Mammary epithelial cell (primary cell): ENCODE measurements around the gene BSX.

Experiments
- CTCF ChIP-seq, 2 donors: IDR thresholded peaks in 1 of 2; conservative IDR thresholded peaks in 1 of 2; 2 replicates each; pipeline ENCODE4 v1.5.1; 2011 to 2012; ENCODE audit warnings: inconsistent platforms in 2 of 2, low read length in 2 of 2, mild to moderate bottlenecking in 2 of 2, control low read depth in 1 of 2, low read depth in 1 of 2; ENCODE audit not compliant: insufficient read depth in 1 of 2; ENCODE audit errors: extremely low read depth in 1 of 2
- EZH2 ChIP-seq: IDR thresholded peaks from 2 replicates; pipeline ENCODE4 v1.6.1; 2012; ENCODE audit warnings: low read length, inconsistent platforms, borderline replicate concordance

- TF ChIP-seq CTCF (conservative IDR thresholded peaks at IDR 0.05 in 1 of 2, IDR thresholded peaks at IDR 0.05 in 1 of 2; ENCODE audit: extremely low read depth in 1 of 2, insufficient read depth in 1 of 2, low read depth in 1 of 2, low read length in 2 of 2) (no peak), EZH2 (no peak)
These were observed 19.1 kb upstream of the BSX start for GRCh38 chr11:123000721-123001120.
